ENCODE results near the gene NPR3.

DNA sequence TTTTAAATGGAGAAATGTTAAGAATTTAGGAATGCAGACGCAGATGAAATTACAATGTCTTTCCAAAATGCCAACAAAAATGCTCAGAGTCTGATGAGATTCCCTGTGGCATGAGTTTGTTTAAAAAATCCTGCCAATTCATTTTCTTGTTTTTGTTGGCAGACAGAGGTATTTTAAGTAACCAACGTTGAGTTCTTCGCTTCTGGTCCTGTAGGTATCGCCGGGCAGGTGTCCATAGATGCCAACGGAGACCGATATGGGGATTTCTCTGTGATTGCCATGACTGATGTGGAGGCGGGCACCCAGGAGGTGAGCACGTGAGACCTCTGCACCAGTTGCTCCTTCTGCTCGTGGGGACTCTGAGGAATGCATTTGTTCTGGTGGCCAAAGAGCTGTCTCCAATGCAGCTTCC, 69.4 kb downstream of the NPR3 start:
- TF ChIP-seq, protein P1, sequence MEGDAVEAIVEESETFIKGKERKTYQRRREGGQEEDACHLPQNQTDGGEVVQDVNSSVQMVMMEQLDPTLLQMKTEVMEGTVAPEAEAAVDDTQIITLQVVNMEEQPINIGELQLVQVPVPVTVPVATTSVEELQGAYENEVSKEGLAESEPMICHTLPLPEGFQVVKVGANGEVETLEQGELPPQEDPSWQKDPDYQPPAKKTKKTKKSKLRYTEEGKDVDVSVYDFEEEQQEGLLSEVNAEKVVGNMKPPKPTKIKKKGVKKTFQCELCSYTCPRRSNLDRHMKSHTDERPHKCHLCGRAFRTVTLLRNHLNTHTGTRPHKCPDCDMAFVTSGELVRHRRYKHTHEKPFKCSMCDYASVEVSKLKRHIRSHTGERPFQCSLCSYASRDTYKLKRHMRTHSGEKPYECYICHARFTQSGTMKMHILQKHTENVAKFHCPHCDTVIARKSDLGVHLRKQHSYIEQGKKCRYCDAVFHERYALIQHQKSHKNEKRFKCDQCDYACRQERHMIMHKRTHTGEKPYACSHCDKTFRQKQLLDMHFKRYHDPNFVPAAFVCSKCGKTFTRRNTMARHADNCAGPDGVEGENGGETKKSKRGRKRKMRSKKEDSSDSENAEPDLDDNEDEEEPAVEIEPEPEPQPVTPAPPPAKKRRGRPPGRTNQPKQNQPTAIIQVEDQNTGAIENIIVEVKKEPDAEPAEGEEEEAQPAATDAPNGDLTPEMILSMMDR (IDR thresholded peaks at IDR 0.05 in 4 of 5, conservative IDR thresholded peaks at IDR 0.05 in 1 of 5) = no peak
- no peak for TF ChIP-seq POLR2A (IDR thresholded peaks at IDR 0.05)
